ENCODE data around the gene EPHB4.
"Not testable (repeated sequence)": the region's sequence is repeated elsewhere in the genome, so short reads cannot be mapped to it uniquely, and the experiment has no call there.

EPHB4 gene

DNA sequence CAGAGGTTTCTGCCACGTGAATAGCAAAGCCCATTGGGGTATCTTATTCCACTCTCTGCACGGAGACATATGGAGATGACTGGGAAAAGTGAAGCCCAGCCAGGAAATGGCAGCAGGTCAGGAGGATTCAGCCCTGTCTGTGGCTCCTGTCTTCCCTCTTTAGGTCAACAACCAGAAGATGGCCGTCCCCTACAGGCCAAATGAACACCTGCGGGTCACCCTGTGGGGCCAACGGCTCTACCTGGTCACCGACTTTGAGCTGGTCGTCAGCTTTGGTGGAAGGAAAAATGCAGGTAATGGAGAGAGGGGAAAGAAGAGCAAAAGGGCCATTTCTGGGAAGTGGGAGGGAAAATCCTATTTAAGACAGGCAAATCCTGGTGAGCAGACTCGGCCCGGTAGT, 38.3 kb downstream of the EPHB4 start:
- no peak for DNase-seq (ENCODE audit: low read depth)

DNA sequence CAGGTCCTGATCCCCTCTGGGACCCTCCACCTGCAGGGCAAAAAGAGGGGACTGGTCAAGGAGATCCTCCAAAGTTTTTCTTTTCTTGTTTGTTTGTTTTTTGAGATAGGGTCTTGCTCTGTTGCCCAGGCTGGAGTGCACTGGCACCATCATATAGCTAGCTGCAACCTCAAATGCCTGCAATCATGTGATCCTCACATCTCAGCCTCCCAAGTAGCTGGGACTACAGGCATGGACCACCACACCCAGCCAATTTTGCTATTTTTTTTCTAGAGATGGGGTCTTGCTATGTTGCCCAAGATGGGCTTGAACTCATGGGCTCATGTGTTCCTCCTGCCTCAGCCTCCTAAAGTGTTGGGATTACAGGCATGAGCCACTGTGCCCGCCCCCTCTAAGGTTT, 41.0 kb downstream of the EPHB4 start:
- no peak for DNase-seq (ENCODE audit: low read depth)

DNA sequence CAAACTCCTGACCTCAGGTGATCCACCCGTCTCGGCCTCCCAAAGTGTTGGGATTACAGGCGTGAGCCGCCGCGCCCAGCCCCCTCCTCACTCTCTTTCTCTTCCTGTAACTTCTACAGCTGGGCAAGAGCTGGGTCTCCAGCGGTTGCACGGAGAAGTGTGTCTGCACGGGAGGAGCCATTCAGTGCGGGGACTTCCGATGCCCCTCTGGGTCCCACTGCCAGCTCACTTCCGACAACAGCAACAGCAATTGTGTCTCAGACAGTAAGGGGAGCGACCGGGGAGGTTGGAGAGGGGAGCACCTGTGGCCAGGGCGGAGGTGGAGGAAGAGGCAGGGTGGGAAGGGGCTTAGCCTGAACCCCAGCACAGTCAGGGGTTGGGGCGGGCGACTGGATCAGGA, 41.4 kb downstream of the EPHB4 start:
- DNase-seq (ENCODE audit: low read depth) = no peak

DNA sequence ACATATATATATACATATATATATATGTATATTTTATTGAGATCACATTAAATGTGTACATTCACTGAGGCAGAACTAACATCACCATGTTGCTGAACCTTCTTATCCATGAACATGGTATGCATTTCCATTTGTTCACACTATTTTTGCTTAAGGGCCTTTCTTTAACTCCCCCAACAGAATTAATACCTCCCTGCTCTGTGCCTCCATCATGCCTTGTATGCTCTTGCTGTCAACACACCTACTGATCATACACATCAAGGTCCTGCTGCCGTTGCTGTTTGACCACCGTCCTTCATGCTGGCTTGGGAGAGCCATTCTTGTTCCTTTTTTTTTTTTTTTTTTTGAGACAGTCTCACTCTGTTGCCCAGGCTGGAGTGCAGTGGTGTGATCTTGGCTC, 43.5 kb downstream of the EPHB4 start:
- DNase-seq (ENCODE audit: low read depth) = no peak

DNA sequence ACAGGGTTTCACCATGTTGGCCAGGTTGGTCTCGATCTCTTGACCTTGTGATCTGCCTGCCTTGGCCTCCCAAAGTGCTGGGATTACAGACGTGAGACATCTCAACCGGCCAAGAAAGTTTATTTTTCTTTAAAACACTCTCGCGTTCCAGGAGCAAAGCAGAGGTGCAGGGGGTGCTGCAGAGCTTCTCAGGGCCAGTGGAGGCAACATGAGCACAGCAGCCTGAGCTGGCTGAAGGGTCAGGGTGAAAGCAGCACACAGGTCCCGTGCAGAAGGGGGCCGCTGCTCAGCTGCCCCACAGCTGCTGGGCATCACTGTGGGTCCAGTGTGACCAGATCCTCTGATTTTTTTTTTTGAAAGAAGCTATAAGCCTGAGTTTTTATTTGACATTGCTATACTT, 46.1 kb downstream of the EPHB4 start:
- no peak for DNase-seq (ENCODE audit: low read depth)

DNA sequence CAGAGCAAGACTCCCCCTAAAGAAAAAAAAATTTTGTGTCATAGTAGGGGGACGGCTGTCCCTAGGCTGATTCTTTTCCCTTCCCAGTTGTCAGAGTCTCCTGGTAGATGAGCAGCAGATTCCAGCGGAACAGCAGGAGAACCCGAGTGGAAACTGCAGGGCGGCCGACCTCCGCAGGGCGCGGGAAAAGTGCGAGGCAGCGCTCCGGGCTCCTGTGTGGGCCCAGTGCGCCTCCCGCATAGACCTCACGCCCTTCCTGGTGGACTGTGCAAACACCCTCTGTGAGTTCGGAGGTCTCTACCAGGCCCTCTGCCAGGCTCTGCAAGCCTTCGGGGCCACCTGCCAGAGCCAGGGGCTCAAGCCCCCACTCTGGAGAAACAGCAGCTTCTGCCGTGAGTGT, 48.0 kb downstream of the EPHB4 start:
- no peak for DNase-seq (ENCODE audit: low read depth)

DNA sequence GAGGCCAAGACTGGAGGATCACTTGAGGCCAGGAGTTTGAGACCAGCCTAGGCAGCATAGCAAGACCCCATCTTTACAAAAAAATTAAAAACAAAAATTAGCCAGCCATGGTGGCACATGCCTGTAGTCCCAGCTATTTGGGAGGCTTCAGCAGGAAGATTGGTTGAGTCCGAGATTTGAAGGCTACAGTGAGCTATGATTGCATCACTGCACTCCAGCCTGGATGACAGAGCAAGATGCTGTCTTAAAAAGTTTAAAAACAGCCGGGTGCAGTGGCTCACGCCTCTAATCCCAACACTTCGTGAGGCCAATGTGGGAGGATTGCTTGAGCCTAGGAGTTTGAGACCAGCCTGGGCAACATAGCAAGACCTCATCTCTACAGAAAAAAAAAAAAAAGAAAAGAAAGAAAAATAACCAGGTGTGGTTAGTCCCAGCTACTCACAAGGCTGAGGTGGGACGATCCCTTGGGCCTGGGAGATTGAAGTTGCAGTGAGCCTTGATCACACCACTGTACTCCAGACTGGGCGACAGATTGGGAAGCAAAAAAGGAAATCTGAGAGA, 49.2 kb downstream of the EPHB4 start:
- DNase-seq (ENCODE audit: low read depth) = no peak

DNA sequence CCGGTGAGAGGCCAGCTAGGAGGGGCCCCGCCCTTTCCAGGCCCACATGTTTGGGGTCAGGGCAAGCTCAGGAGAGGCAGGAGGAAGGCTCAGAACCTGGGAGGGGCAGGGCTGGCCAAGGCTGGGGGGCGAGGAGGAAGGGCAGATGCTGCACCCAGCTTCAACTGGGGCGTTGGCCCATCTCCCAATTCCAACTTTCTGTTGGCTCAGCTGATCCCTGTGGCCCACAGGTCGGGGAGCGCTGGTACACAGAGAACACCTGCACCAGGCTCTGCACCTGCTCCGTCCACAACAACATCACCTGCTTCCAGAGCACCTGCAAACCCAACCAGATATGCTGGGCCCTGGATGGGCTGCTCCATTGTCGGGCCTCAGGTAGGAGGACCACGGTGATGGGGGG, 53.8 kb downstream of the EPHB4 start:
- DNase-seq (ENCODE audit: low read depth) = no peak

DNA sequence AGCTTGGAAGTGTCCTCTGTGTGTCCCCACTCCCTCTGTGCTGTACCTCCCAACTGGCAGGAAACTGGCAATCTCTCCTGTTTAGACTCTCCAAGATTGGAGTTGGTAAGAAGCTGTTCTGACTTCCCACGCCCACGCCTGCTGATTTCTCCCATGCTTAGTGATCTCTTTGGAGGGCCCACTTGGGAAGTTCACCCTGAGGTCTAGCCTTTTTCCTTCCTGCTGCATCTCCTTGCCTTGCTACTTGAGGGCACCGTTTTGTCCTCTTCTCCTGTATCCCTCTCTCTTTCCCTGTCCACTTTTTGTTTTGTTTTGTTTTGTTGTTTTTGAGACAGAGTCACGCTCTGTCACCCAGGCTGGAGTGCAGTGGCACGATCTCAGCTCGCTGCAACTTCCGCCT, 58.5 kb downstream of the EPHB4 start:
- DNase-seq (ENCODE audit: low read depth) = no peak

DNA sequence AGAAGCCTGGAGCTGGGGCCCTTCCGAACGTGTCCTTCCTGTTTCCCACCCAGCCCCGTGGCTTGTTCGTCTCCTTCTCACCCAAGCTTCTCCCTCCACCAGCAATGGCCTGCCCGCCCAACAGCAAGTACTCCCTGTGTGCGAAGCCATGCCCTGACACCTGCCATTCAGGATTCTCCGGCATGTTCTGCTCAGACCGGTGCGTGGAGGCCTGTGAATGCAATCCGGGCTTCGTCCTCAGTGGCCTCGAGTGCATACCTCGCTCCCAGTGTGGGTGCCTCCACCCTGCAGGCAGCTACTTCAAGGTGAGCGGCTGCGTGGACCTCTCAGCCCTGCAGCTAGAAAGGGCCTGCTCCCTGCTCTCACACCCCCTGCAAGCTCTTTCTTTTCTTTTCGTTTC, 62.1 kb downstream of the EPHB4 start:
- DNase-seq (ENCODE audit: low read depth) = no peak

DNA sequence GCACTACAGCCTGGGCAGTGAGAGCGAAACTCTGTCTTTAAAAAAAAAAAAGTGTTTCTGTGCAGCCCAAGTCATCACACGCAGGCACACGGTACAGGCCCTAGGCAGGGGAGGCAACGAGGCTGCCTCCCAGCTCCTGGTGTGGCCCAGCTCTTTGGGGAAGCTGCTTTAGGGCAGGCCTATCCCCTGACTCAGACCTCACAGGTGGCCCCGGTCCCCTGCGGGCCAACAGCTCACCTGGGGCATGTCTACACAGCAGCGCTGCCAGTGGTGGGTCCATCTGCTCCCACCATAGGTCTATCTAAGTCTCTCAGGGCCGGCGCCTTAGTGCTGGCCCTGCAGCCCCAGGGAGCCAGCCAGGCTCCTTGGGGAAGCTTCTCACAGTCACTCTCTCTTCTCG, 62.5 kb downstream of the EPHB4 start:
- DNase-seq (ENCODE audit: low read depth) = no peak

DNA sequence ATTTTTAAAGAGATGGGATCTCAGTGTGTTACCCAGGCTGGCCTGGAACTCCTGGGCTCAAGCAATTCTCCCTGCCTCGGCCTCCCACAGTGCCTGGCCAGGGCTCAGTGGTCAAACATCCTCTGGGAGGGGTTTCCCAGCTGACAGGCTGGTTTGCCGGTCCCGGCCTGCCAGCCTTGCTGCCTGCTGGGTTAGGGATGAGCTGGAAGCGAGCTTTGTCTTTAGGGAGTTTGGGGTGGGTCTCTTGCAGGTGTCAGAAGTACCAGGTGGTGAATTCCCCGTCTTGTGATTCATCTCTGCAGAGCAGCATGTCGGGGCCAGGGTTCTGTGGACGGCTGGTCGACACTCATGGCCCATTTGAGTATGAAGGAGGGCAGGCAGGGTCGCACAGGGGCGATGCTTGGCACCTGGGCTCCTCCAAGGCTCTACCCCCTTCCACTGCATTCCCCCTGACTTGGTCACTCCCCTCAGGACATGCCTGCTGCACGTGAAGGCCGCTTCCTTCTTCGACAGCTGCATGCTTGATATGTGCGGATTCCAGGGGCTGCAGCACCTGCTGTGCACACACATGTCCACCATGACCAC, 63.7 kb downstream of the EPHB4 start:
- no peak for DNase-seq (ENCODE audit: low read depth)

DNA sequence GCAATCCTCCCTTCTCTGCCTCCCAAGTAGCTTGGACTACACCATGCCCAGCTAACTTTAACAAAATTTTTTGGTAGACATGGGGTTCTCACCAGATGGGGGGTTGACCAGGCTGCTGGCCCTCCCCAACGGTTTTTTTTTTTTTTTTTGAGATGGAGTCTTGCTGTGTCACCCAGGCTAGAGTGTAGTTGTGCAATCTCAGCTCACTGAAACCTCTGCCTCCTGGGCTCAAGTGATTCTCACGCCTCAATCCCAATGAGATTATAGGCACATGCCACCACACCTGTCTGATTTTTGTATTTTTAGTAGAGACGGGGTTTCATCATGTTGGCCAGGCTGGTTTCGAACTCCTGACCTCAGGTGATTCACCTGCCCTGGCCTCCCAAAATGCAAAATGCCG, 64.5 kb downstream of the EPHB4 start:
- DNase-seq (ENCODE audit: low read depth) = not testable (repeated sequence)

DNA sequence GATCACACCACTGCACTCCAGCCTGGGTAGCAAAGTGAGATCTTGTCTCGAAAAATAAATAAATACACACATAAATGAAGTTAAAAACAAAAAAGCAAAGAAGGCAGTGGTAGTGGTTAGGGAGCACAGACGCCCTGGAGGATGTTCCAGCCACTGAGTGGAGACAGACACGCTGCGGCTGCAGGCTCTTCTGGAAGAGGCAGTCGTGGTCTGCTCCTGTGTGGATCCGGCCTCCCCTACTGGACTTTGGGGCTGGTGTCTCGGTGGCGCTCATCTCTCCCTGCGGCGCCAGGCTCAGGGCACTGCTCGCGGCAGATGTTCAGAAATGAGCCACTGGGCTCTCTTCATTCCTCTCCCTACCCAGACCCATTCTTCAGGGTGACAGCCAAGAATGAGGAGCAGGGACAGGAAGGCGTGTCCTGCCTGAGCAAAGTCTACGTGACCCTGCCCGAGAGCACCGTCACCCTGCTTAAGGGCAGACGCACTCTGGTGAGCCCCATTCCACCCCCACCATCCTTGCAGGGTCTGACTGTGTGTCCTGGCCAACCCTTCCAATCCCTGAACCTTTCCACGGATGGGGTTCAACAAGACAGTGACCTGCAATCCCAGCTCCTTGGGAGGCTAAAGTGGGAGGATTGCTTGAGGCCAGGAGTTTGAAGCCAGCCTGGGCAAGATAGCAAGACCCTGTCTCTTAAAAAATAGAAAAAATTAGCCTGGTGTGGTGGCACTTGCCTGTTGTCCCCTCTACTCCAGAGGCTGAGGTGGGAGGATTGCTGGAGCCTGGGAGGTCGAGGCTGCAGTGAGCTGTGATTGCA, 67.8 kb downstream of the EPHB4 start:
- DNase-seq (ENCODE audit: low read depth) = no peak

DNA sequence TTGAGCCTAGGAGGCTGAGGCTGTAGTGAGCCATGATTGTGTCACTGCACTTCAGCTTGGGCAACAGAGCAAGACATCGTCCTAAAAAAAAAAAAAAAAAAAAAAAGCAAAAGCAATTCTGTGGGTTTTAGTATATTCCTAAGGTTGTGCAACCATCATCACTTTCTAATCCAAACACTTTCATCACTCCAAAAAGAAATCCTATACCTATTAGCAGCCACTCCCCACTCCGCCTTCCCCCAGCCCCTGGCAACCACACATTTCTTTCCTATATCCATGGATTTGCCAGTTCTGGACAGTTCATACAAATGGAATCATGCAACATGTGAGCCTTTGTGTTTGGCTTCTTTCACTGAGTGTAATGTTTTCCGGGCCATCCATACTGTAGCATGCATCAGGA, 73.6 kb downstream of the EPHB4 start:
- no peak for DNase-seq (ENCODE audit: low read depth)

DNA sequence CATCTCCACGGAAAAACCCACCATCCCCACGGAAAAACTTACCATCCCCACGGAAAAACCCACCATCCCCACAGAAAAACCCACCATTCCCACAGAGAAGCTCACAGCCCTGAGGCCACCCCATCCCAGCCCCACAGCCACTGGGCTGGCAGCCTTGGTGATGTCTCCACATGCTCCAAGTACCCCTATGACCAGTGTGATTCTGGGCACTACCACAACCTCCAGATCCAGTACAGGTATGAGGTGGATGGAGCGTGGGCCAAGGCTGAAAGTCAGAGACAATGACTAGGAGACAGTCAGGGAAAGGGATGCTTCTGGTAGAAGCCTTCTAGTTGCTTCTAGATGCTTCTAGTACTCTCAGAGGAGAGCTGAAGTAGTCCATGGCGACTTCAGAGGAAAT, 74.3 kb downstream of the EPHB4 start:
- no peak for DNase-seq (ENCODE audit: low read depth)
